Retinal pigment epithelial cell (primary cell): Measurements from ENCODE around the gene TAS1R2.
"Not testable (repeated sequence)": the region's sequence is repeated elsewhere in the genome, so short reads cannot be mapped to it uniquely, and the experiment has no call there.

Experiments used
- DNase-seq: peaks from one replicate; pipeline ENCODE4 v3.0.0-alpha.2; 2010; ENCODE audit warnings: low read depth
- H3K4me3 ChIP-seq: 2 replicates; pipeline ENCODE4 v1.5.1; 2011; ENCODE audit warnings: mild to moderate bottlenecking, low read length, control low read depth, moderate library complexity
- TF ChIP-seq, protein P1 (sequence below): conservative IDR thresholded peaks from 2 replicates; pipeline ENCODE4 v1.5.1; 2011; ENCODE audit warnings: low read depth, low read length, control low read depth, inconsistent platforms

The TAS1R2 gene

GRCh38 chr1:18858070-18858688, 1.3 kb downstream of the TAS1R2 start:
- DNase-seq, result no peak
- H3K4me3 ChIP-seq, result no peak overlapping the region
- TF ChIP-seq, protein P1, sequence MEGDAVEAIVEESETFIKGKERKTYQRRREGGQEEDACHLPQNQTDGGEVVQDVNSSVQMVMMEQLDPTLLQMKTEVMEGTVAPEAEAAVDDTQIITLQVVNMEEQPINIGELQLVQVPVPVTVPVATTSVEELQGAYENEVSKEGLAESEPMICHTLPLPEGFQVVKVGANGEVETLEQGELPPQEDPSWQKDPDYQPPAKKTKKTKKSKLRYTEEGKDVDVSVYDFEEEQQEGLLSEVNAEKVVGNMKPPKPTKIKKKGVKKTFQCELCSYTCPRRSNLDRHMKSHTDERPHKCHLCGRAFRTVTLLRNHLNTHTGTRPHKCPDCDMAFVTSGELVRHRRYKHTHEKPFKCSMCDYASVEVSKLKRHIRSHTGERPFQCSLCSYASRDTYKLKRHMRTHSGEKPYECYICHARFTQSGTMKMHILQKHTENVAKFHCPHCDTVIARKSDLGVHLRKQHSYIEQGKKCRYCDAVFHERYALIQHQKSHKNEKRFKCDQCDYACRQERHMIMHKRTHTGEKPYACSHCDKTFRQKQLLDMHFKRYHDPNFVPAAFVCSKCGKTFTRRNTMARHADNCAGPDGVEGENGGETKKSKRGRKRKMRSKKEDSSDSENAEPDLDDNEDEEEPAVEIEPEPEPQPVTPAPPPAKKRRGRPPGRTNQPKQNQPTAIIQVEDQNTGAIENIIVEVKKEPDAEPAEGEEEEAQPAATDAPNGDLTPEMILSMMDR, result no peak

- H3K4me3 ChIP-seq, result no peak overlapping the region
- TF ChIP-seq, protein P1, result no peak
- no peak for DNase-seq
Observed at GRCh38 chr1:18856435-18856834, 3.0 kb downstream of the TAS1R2 start.

- no peak for DNase-seq
- TF ChIP-seq, protein P1, result no peak
- H3K4me3 ChIP-seq, result no peak overlapping the region
Observed at GRCh38 chr1:18855573-18855972, 3.9 kb downstream of the TAS1R2 start.

- TF ChIP-seq, protein P1, result no peak
- DNase-seq, result no peak
- no peak overlapping the region for H3K4me3 ChIP-seq
Observed at GRCh38 chr1:18854331-18855025, 5.0 kb downstream of the TAS1R2 start.

GRCh38 chr1:18852501-18852900, 7.0 kb downstream of the TAS1R2 start:
- H3K4me3 ChIP-seq, result no peak overlapping the region
- DNase-seq, result no peak
- TF ChIP-seq, protein P1, result no peak

- DNase-seq, result no peak
- TF ChIP-seq, protein P1, result no peak
- no peak overlapping the region for H3K4me3 ChIP-seq
Observed at GRCh38 chr1:18849261-18849711, 10.2 kb downstream of the TAS1R2 start.

GRCh38 chr1:18847723-18848122, 11.7 kb downstream of the TAS1R2 start:
- not testable (repeated sequence) for H3K4me3 ChIP-seq, DNase-seq
